SK-N-SH treated with all-trans-retinoic acid at 6 μM for 48 hours (cell line): ENCODE measurements around the gene ZNF385C.
A peak's percentile ranks its signal among the peaks of the same experiment; 100 is the strongest.

Experiments
- ATAC-seq: fragments of 200-7000 bp; cut with Tn5 transposase; 3 replicates; pipeline ENCODE4 v1.9.1; 2020; ENCODE audit warnings: mild to moderate bottlenecking, moderate library complexity
- ARNTL ChIP-seq: fragments of 450-650 bp; formaldehyde crosslinking; IDR thresholded peaks from 2 replicates; pipeline ENCODE4 v1.5.0; 2020; ENCODE audit warnings: low read depth, mild to moderate bottlenecking, moderate library complexity, borderline replicate concordance
- BACH2 ChIP-seq: fragments of 250-450 bp; sonication (Bioruptor Pico); IDR thresholded peaks from 2 replicates; pipeline ENCODE4 v1.9.0; 2021; ENCODE audit warnings: mild to moderate bottlenecking, borderline replicate concordance
- CREB5 ChIP-seq: fragments of 250-450 bp; sonication (Bioruptor Pico); IDR thresholded peaks from 2 replicates; pipeline ENCODE4 v1.5.1; 2020; ENCODE audit warnings: low read depth, mild to moderate bottlenecking, moderate library complexity
- CSDC2 ChIP-seq: fragments of 250-450 bp; sonication (Bioruptor Pico); IDR thresholded peaks from 2 replicates; pipeline ENCODE4 v1.5.0; 2020; ENCODE audit warnings: mild to moderate bottlenecking, moderate library complexity
- CSRNP3 ChIP-seq: fragments of 250-450 bp; sonication (Bioruptor Pico); IDR thresholded peaks from 2 replicates; pipeline ENCODE4 v1.5.1; 2021; ENCODE audit warnings: mild to moderate bottlenecking, moderate library complexity
- ESRRG ChIP-seq: fragments of 250-450 bp; sonication (Bioruptor Pico); IDR thresholded peaks from 2 replicates; pipeline ENCODE4 v1.6.1; 2021; ENCODE audit warnings: mild to moderate bottlenecking
- GLIS3 ChIP-seq: fragments of 250-450 bp; sonication (Bioruptor Pico); IDR thresholded peaks from 2 replicates; pipeline ENCODE4 v1.5.0; 2020; ENCODE audit warnings: mild to moderate bottlenecking, moderate library complexity
- ISL1 ChIP-seq: fragments of 250-450 bp; sonication (Bioruptor Pico); IDR thresholded peaks from 2 replicates; pipeline ENCODE4 v2.1.2; 2022; ENCODE audit warnings: mild to moderate bottlenecking, moderate library complexity
- OSR1 ChIP-seq: fragments of 250-450 bp; sonication (Bioruptor Pico); IDR thresholded peaks from 2 replicates; pipeline ENCODE4 v1.8.0; 2022; ENCODE audit warnings: moderate library complexity, mild to moderate bottlenecking, inconsistent platforms
- PATZ1 ChIP-seq: fragments of 250-450 bp; sonication (Bioruptor Pico); IDR thresholded peaks from 2 replicates; pipeline ENCODE4 v1.8.0; 2020; ENCODE audit warnings: mild to moderate bottlenecking, moderate library complexity, borderline replicate concordance
- POU6F1 ChIP-seq: fragments of 250-450 bp; sonication (Bioruptor Pico); IDR thresholded peaks from 2 replicates; pipeline ENCODE4 v1.8.0; 2021; ENCODE audit warnings: low read depth, mild to moderate bottlenecking, moderate library complexity, borderline replicate concordance
- PPARA ChIP-seq: fragments of 250-450 bp; sonication (Bioruptor Pico); IDR thresholded peaks from 2 replicates; pipeline ENCODE4 v1.5.0; 2020; ENCODE audit warnings: mild to moderate bottlenecking, borderline replicate concordance
- RARB ChIP-seq: fragments of 250-450 bp; sonication (Bioruptor Pico); IDR thresholded peaks from 2 replicates; pipeline ENCODE4 v1.8.0; 2021; ENCODE audit warnings: mild to moderate bottlenecking, moderate library complexity
- SNAI2 ChIP-seq: fragments of 250-450 bp; sonication (Bioruptor Pico); IDR thresholded peaks from 2 replicates; pipeline ENCODE4 v1.5.0; 2020; ENCODE audit warnings: mild to moderate bottlenecking, moderate library complexity
- TCF4 ChIP-seq: fragments of 250-450 bp; sonication (Bioruptor Pico); IDR thresholded peaks from 2 replicates; pipeline ENCODE4 v1.8.0; 2021; ENCODE audit warnings: mild to moderate bottlenecking, moderate library complexity, borderline replicate concordance
- TOX ChIP-seq: fragments of 250-450 bp; sonication (Bioruptor Pico); IDR thresholded peaks from 2 replicates; pipeline ENCODE4 v1.8.0; 2021; ENCODE audit warnings: mild to moderate bottlenecking, moderate library complexity, borderline replicate concordance
- TSHZ2 ChIP-seq: fragments of 250-450 bp; sonication (Bioruptor Pico); IDR thresholded peaks from 2 replicates; pipeline ENCODE4 v1.5.0; 2020; ENCODE audit warnings: mild to moderate bottlenecking, moderate library complexity
- ZC3H10 ChIP-seq: fragments of 250-450 bp; sonication (Bioruptor Pico); IDR thresholded peaks from 2 replicates; pipeline ENCODE4 v1.5.1; 2021; ENCODE audit warnings: mild to moderate bottlenecking, moderate library complexity
- ZFP3 ChIP-seq: fragments of 250-450 bp; sonication (Bioruptor Pico); IDR thresholded peaks from 2 replicates; pipeline ENCODE4 v1.5.0; 2020; ENCODE audit warnings: mild to moderate bottlenecking, moderate library complexity
- ZFP30 ChIP-seq: fragments of 450-650 bp; formaldehyde crosslinking; IDR thresholded peaks from 2 replicates; pipeline ENCODE4 v1.5.0; 2022; ENCODE audit warnings: mild to moderate bottlenecking, moderate library complexity
- ZNF565 ChIP-seq: fragments of 450-650 bp; formaldehyde crosslinking; conservative IDR thresholded peaks from 2 replicates; pipeline ENCODE4 v1.5.0; 2020; ENCODE audit warnings: low read depth, mild to moderate bottlenecking, moderate library complexity
- ZNF70 ChIP-seq: fragments of 450-650 bp; formaldehyde crosslinking; IDR thresholded peaks from 2 replicates; pipeline ENCODE4 v1.5.0; 2020; ENCODE audit warnings: mild to moderate bottlenecking, moderate library complexity
- ZNF8 ChIP-seq: fragments of 450-650 bp; formaldehyde crosslinking; IDR thresholded peaks from 2 replicates; pipeline ENCODE4 v1.5.0; 2020; ENCODE audit warnings: mild to moderate bottlenecking, moderate library complexity

The ZNF385C gene

GRCh38 chr17:42113293-42114069 is 15.2 kb upstream of the ZNF385C start:
- no peak for ATAC-seq
- TF ChIP-seq TSHZ2 (CRISPR knock-in tag) (no peak), GLIS3 (CRISPR knock-in tag) (no peak), ARNTL (CRISPR knock-in tag) (no peak), ZNF70 (CRISPR knock-in tag) (no peak), BACH2 (CRISPR knock-in tag) (no peak), ZNF8 (no peak), CSDC2 (no peak), CREB5 (CRISPR knock-in tag) (no peak), ZFP30 (no peak), OSR1 (CRISPR knock-in tag) (no peak), ZNF565 (no peak), RARB (CRISPR knock-in tag) (no peak)

- peak; percentile 60 for ATAC-seq
- TF ChIP-seq ISL1 (CRISPR knock-in tag) = no peak
- no peak for TF ChIP-seq BACH2 (CRISPR knock-in tag)
- TF ChIP-seq ZFP3 (CRISPR knock-in tag) = no peak
- no peak for TF ChIP-seq ZNF70 (CRISPR knock-in tag)
- no peak for TF ChIP-seq ARNTL (CRISPR knock-in tag)
- TF ChIP-seq TCF4 = no peak
- no peak for TF ChIP-seq PPARA (CRISPR knock-in tag)
- TF ChIP-seq PATZ1 = no peak
Observed at GRCh38 chr17:42112552-42113176, 14.4 kb upstream of the ZNF385C start, which contains the start of gene DHX58. DHX58 (minus strand) TSS chr17:42112714; CDS start chr17:42111892, 822 bp downstream.

- TF ChIP-seq SNAI2 (CRISPR knock-in tag) (no peak), PPARA (CRISPR knock-in tag) (no peak), ARNTL (CRISPR knock-in tag) (no peak), RARB (CRISPR knock-in tag) (no peak), ZC3H10 (no peak), OSR1 (CRISPR knock-in tag) (no peak), CSDC2 (no peak), CSRNP3 (CRISPR knock-in tag) (no peak), TOX (CRISPR knock-in tag) (no peak), POU6F1 (CRISPR knock-in tag) (no peak), PATZ1 (no peak), ZNF565 (no peak), ESRRG (CRISPR knock-in tag) (no peak), ZNF70 (CRISPR knock-in tag) (no peak), CREB5 (CRISPR knock-in tag) (no peak)
- ATAC-seq = no peak
Observed at GRCh38 chr17:42111871-42112551, 13.7 kb upstream of the ZNF385C start.
